Gastrocnemius medialis (tissue), 4 donors: ENCODE measurements around the gene PTMS. TPM values are rescaled to one million over a fixed set of nuclear protein-coding genes. Genes with fewer than 3 reads are reported as not detected.

ENCODE experiments used
- ATAC-seq, 2 donors: fragments of 150-250 bp; one replicate each; pipeline ENCODE4 v1.9.1; 2016
- DNase-seq, 2 donors: peaks; one replicate each; pipeline ENCODE4 v3.0.0-alpha.2; 2019
- H3K27ac ChIP-seq, 4 donors: fragments of 200-600 bp; sonication (generic); 1 replicate in 1 of 4; 2 replicates in 3 of 4; pipeline ENCODE4 v1.5.1; 2016 to 2018; ENCODE audit warnings: mild to moderate bottlenecking in 2 of 4, moderate library complexity in 1 of 4
- H3K27me3 ChIP-seq, 3 donors: fragments of 200-600 bp; sonication (generic) in 2 of 3; 1 replicate in 1 of 3; 2 replicates in 2 of 3; pipeline versions ENCODE4 v1.5.1 to v1.6.0; 2016 to 2019; ENCODE audit warnings: mild to moderate bottlenecking in 1 of 3, moderate library complexity in 1 of 3
- H3K36me3 ChIP-seq, 2 donors: fragments of 200-600 bp; sonication (generic) in 1 of 2; one replicate each; pipeline ENCODE4 v1.5.1; 2017 to 2018
- H3K4me1 ChIP-seq, 2 donors: fragments of 200-600 bp; sonication (generic) in 1 of 2; one replicate each; pipeline ENCODE4 v1.5.1; 2016 to 2017; ENCODE audit warnings: mild to moderate bottlenecking in 2 of 2
- H3K4me3 ChIP-seq, 4 donors: fragments of 200-600 bp; sonication (generic) in 3 of 4; 1 replicate in 1 of 4; 2 replicates in 3 of 4; pipeline ENCODE4 v1.5.1; 2016 to 2019; ENCODE audit warnings: mild to moderate bottlenecking in 2 of 4
- H3K9me3 ChIP-seq, 3 donors: fragments of 200-600 bp; sonication (generic) in 2 of 3; 1 replicate in 1 of 3; 2 replicates in 2 of 3; pipeline ENCODE4 v1.5.1; 2016 to 2019
- CTCF ChIP-seq, 5 experiments: fragments of 450-650 bp in 3 of 5; fragments of 200-600 bp in 2 of 5; sonication (generic) in 2 of 5; IDR thresholded peaks in 4 of 5; conservative IDR thresholded peaks in 1 of 5; 1 replicate in 4 of 5; 2 replicates in 1 of 5; pipeline ENCODE4 v1.5.1; 2016 to 2019; ENCODE audit warnings: antibody characterized with exemption in 5 of 5, mild to moderate bottlenecking in 3 of 5, moderate library complexity in 3 of 5
- POLR2A ChIP-seq, 2 donors: fragments of 450-650 bp; IDR thresholded peaks; one replicate each; pipeline ENCODE4 v1.6.1; 2017; ENCODE audit warnings: antibody characterized with exemption in 2 of 2, mild to moderate bottlenecking in 2 of 2, moderate library complexity in 2 of 2
- in situ Hi-C, 4 donors: fragments of 200-750 bp; cut with MboI; loops; one replicate each; pipeline versions ENCODE4 v1.15.0 to v1.8.0; 2017; ENCODE audit warnings: low sequenced_read_pairs in 4 of 4
- intact Hi-C: fragments of 100-400 bp; cut with DNase I; formaldehyde crosslinking; loops from one replicate; pipeline ENCODE4 v1.15.1; 2023; ENCODE audit warnings: low total_unique reads
- total RNA-seq, 4 donors: library from RNA; depleted of rRNA; stranded (reverse); fragments of >200 nt; gene quantifications; one replicate each; pipeline versions ENCODE4 v1.1.0 to v1.2.3, GENCODE V29; 2016

PTMS gene
- total RNA-seq, 4 donors from 2014 or later = 15.0 to 40.4 (median 31.5) TPM

- ATAC-seq = peak in 1 of 2 donors; percentile 3
- H3K4me3 ChIP-seq = peak overlapping the region; percentile 55 to 80 (median 74)
- in situ Hi-C loops = loop anchor here in 1 of 4 donors (10.0 kb wide), 1 partner anchor 60 kb away; the partner anchor contains the start of gene ING4
- peak in 1 of 2 donors; percentile 8 for DNase-seq
- TF ChIP-seq CTCF (IDR thresholded peaks at IDR 0.05 in 4 of 5, conservative IDR thresholded peaks at IDR 0.05 in 1 of 5) (no peak), POLR2A (IDR thresholded peaks at IDR 0.05) (no peak)
- H3K27ac ChIP-seq = peak overlapping the region; percentile 81 to 90 (median 86)
- H3K4me1 ChIP-seq = peaks cover 6 to 10% of the 10 kb centered on the region in 2 donors
- no peaks in the 10 kb centered on the region for H3K9me3 ChIP-seq
- intact Hi-C loops = loop anchor here (1.0 kb wide), 2 partner anchors 29 to 127 kb away; partner anchors contain the start of genes CDCA3 and MLF2
- no peaks in the 10 kb centered on the region for H3K27me3 ChIP-seq
- H3K36me3 ChIP-seq = peaks cover 2 to 26% of the 10 kb centered on the region in 2 donors
Observed at GRCh38 chr12:6724409-6724797, 41.8 kb upstream of the PTMS start.

- in situ Hi-C loops = loop anchor here in 1 of 4 donors (10.0 kb wide), 1 partner anchor 61 kb away; the partner anchor contains the start of gene ING4
- intact Hi-C loops = no loop called here
- H3K9me3 ChIP-seq = no peaks in the 10 kb centered on the region
Observed at GRCh38 chr12:6725350-6725749, 40.8 kb upstream of the PTMS start.

GRCh38 chr12:6729186-6729585 lies 37.0 kb upstream of the PTMS start:
- H3K4me1 ChIP-seq = peaks cover 6 to 9% of the 10 kb centered on the region in 2 donors
- H3K4me3 ChIP-seq = no peak overlapping the region
- no peaks in the 10 kb centered on the region for H3K9me3 ChIP-seq
- no peak overlapping the region for H3K27ac ChIP-seq
- no peaks in the 10 kb centered on the region for H3K27me3 ChIP-seq
- peaks cover 2 to 57% of the 10 kb centered on the region in 2 donors for H3K36me3 ChIP-seq
- DNase-seq = no peak
- no peak for ATAC-seq
- in situ Hi-C loops (loop anchor here in 1 of 4 donors (10.0 kb wide), 1 partner anchor 64 kb away; the partner anchor contains the start of gene ING4), intact Hi-C loops (no loop called here)
- TF ChIP-seq POLR2A (IDR thresholded peaks at IDR 0.05) (no peak), CTCF (IDR thresholded peaks at IDR 0.05 in 4 of 5, conservative IDR thresholded peaks at IDR 0.05 in 1 of 5) (no peak)

More at GRCh38 chr12:6725350-6725749, 40.8 kb upstream of the PTMS start:
- Histone ChIP-seq H3K27ac (no peak overlapping the region), H3K27me3 (no peaks in the 10 kb centered on the region), H3K4me1 (peaks cover 6 to 10% of the 10 kb centered on the region in 2 donors), H3K4me3 (no peak overlapping the region), H3K36me3 (peaks cover 2 to 35% of the 10 kb centered on the region in 2 donors)
- TF ChIP-seq CTCF (IDR thresholded peaks at IDR 0.05 in 4 of 5, conservative IDR thresholded peaks at IDR 0.05 in 1 of 5) = no peak
- no peak for TF ChIP-seq POLR2A (IDR thresholded peaks at IDR 0.05)
- no peak for DNase-seq
- no peak for ATAC-seq

GRCh38 chr12:6730169-6730568 lies 36.0 kb upstream of the PTMS start:
- in situ Hi-C loops (loop anchor here in 1 of 4 donors (10.0 kb wide), 1 partner anchor 115 kb away; the partner anchor contains the start of gene GNB3), intact Hi-C loops (no loop called here)
- DNase-seq = no peak
- Histone ChIP-seq H3K27ac (no peak overlapping the region), H3K9me3 (no peaks in the 10 kb centered on the region), H3K4me3 (no peak overlapping the region), H3K4me1 (no peaks in the 10 kb centered on the region), H3K36me3 (peaks cover 2 to 56% of the 10 kb centered on the region in 2 donors), H3K27me3 (no peaks in the 10 kb centered on the region)
- no peak for ATAC-seq
- no peak for TF ChIP-seq POLR2A (IDR thresholded peaks at IDR 0.05)
- TF ChIP-seq CTCF (IDR thresholded peaks at IDR 0.05 in 4 of 5, conservative IDR thresholded peaks at IDR 0.05 in 1 of 5) = no peak
